Measurements from ENCODE around the gene CFDP1.

Gene CFDP1

DNA sequence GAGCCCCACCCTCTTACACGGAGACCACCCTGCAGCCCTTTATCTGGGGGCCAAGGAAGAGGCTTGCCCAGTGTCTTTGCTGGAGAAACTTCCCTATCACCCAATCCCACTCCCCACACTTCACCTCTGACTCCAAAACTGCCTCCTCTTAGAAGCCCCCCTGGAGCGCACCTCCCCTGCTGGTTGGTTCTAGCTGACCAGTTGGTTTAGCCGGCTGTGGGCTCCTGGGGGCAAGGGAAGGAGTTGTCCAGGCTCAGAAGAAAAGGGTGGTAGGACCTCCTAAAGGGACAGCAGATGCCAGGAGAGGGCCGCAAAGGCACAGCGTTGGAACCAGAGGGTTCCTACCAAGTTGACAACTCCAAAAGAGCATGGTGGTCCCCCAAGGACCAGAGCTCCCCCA lies 183.9 kb downstream of the CFDP1 start:
- peak overlapping the region in 1 of 2 donors; percentile 2 for H3K4me3 ChIP-seq (ENCODE audit: low read depth in 1 of 2, low read length in 2 of 2)
- H3K27ac ChIP-seq (ENCODE audit: low read depth, low read length): no peak overlapping the region
- no peaks in the 10 kb centered on the region for H3K27me3 ChIP-seq (ENCODE audit: control insufficient read depth in 1 of 2, insufficient read depth in 2 of 2, low read length in 2 of 2)
- H3K4me1 ChIP-seq (ENCODE audit: insufficient read depth, low read length): peaks cover 89% of the 10 kb centered on the region
- no peaks in the 10 kb centered on the region for H3K9me3 ChIP-seq (ENCODE audit: low read length)
- no peaks in the 10 kb centered on the region for H3K36me3 ChIP-seq (ENCODE audit: insufficient read depth, low read length)
- no peak overlapping the region for H3K9ac ChIP-seq (ENCODE audit: low read length)

DNA sequence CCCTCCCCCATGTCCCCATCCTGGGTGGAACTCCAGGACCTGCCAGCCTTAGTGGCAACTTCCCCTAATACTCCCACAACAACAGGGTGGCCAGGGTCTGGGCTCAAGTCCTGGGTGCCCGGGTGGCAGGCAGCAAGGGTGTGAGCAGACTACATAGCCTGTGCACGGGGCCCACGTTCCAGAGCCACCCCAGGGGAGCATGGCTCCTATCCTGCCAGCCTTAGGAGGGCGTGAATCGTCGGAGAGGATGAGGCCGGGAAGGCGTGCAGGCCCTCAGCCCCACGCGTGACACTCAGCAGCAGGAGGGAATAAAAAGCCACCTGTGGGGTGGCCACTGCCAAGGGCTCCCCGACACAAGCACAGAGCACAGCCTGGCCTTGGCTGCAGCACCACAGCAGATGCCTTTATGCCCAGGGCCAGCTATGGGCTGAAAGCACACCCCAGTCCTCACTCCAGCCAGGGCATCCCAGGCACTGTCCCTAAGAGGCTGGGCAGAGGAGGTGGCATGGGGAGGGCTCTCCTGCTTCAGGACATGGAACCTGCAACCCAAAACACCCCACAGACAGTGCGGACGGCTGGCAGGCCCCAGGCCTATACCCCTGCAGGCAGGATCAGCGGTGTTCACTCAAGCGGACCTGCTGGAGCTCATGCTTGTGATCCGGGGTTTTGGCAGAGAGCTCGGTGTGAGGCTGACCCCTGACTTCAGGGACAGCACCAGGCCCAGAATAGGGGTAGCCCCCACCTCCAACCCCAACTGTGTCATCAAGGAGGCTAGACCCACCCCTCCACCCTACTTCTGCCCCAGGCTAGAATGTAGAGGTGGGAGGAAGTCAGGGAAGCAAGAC lies 184.5 kb downstream of the CFDP1 start:
- Histone ChIP-seq H3K9ac (ENCODE audit: low read length) (no peak overlapping the region), H3K4me3 (ENCODE audit: low read depth in 1 of 2, low read length in 2 of 2) (peak overlapping the region in 1 of 2 donors; percentile 9), H3K27ac (ENCODE audit: low read depth, low read length) (no peak overlapping the region), H3K27me3 (ENCODE audit: control insufficient read depth in 1 of 2, insufficient read depth in 2 of 2, low read length in 2 of 2) (no peaks in the 10 kb centered on the region), H3K9me3 (ENCODE audit: low read length) (no peaks in the 10 kb centered on the region), H3K4me1 (ENCODE audit: insufficient read depth, low read length) (peaks cover 89% of the 10 kb centered on the region), H3K36me3 (ENCODE audit: insufficient read depth, low read length) (no peaks in the 10 kb centered on the region)

DNA sequence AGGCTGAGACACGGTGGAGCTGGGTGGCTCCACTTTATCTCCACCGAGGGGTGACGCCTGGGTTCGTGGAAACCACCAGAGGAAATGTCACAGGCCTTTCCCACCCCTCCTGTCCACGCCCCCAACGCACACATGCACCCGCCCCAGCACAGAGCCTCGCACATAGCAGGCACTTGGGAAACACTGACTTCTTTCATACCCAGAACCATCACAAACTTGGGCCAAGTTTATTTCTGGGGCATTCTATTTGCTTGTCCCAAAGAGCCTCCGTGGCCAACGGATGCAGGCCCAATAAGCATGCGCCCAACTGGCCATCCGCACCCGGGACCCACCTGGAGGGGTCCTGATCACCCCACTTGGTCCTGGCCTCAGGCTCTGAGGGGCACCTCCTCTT lies 185.2 kb downstream of the CFDP1 start:
- no peak overlapping the region for H3K9ac ChIP-seq (ENCODE audit: low read length)
- H3K4me3 ChIP-seq (ENCODE audit: low read depth in 1 of 2, low read length in 2 of 2): no peak overlapping the region
- H3K9me3 ChIP-seq (ENCODE audit: low read length): no peaks in the 10 kb centered on the region
- no peaks in the 10 kb centered on the region for H3K27me3 ChIP-seq (ENCODE audit: control insufficient read depth in 1 of 2, insufficient read depth in 2 of 2, low read length in 2 of 2)
- H3K4me1 ChIP-seq (ENCODE audit: insufficient read depth, low read length): peaks cover 89% of the 10 kb centered on the region
- no peaks in the 10 kb centered on the region for H3K36me3 ChIP-seq (ENCODE audit: insufficient read depth, low read length)
- no peak overlapping the region for H3K27ac ChIP-seq (ENCODE audit: low read depth, low read length)

DNA sequence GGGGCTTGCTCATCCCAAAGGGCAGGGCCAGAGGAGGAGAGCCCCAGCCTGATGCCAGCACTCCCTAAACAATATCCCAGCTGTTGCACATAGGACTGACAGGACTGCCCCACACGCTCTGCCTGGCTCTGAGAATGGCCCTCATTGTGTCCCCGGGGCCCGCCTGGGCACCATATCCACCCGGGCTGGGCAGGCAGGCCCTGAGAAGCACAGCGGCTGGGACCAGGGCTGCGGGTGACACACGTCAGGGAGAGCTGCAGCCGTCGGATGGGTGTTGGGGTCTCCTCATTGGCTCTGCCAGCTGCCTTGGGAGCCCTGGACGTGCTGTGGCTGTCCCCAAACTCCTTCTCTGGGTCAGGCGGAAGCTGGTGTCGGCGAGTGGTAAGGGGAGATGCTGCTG lies 186.1 kb downstream of the CFDP1 start:
- Histone ChIP-seq H3K9ac (ENCODE audit: low read length) (peak overlapping the region; percentile 15), H3K4me3 (ENCODE audit: low read depth in 1 of 2, low read length in 2 of 2) (no peak overlapping the region)

DNA sequence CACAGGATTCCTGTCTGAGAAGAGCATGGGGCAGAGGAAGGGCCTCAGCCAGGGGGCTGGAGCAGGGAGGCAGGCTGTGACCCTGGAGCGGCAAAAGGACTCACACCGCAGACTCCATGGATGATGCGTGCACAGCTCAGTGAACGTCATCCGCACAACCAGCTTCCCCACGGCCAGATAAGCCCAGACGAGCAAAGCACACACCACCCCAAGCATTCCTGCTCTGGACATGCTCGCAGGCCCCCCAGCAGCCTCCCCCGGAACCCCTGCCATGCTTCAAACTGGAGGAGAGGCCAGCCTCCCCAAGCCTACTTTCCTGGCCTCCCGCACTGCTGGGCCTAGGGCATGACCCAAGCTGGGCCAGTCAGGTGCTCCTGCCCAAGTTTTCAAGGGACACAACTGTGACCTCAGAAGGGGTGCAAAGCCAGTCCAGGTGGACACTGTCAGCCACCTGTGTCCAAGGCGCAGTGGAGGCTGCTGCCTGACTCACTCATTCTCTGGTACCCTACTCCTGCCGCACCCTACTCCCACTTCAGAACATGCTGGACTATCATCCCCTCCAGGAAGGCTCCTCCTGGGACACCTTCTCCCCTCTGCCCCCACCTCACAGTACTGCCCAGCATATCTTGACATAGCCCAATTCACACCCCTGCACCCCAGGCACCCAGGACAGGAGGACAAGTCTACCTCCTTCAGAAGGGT lies 186.6 kb downstream of the CFDP1 start:
- H3K27me3 ChIP-seq (ENCODE audit: control insufficient read depth in 1 of 2, insufficient read depth in 2 of 2, low read length in 2 of 2): no peaks in the 10 kb centered on the region
- no peak overlapping the region for H3K9ac ChIP-seq (ENCODE audit: low read length)
- peaks cover 8% of the 10 kb centered on the region for H3K36me3 ChIP-seq (ENCODE audit: insufficient read depth, low read length)
- H3K4me1 ChIP-seq (ENCODE audit: insufficient read depth, low read length): peaks cover 75% of the 10 kb centered on the region
- no peak overlapping the region for H3K4me3 ChIP-seq (ENCODE audit: low read depth in 1 of 2, low read length in 2 of 2)
- no peaks in the 10 kb centered on the region for H3K9me3 ChIP-seq (ENCODE audit: low read length)
- H3K27ac ChIP-seq (ENCODE audit: low read depth, low read length): peak overlapping the region; percentile 57

More for the DNA sequence above, 186.1 kb downstream of the CFDP1 start:
- Histone ChIP-seq H3K9me3 (ENCODE audit: low read length) (no peaks in the 10 kb centered on the region), H3K36me3 (ENCODE audit: insufficient read depth, low read length) (peaks cover 2% of the 10 kb centered on the region), H3K4me1 (ENCODE audit: insufficient read depth, low read length) (peaks cover 80% of the 10 kb centered on the region), H3K27ac (ENCODE audit: low read depth, low read length) (peak overlapping the region; percentile 57), H3K27me3 (ENCODE audit: control insufficient read depth in 1 of 2, insufficient read depth in 2 of 2, low read length in 2 of 2) (no peaks in the 10 kb centered on the region)

DNA sequence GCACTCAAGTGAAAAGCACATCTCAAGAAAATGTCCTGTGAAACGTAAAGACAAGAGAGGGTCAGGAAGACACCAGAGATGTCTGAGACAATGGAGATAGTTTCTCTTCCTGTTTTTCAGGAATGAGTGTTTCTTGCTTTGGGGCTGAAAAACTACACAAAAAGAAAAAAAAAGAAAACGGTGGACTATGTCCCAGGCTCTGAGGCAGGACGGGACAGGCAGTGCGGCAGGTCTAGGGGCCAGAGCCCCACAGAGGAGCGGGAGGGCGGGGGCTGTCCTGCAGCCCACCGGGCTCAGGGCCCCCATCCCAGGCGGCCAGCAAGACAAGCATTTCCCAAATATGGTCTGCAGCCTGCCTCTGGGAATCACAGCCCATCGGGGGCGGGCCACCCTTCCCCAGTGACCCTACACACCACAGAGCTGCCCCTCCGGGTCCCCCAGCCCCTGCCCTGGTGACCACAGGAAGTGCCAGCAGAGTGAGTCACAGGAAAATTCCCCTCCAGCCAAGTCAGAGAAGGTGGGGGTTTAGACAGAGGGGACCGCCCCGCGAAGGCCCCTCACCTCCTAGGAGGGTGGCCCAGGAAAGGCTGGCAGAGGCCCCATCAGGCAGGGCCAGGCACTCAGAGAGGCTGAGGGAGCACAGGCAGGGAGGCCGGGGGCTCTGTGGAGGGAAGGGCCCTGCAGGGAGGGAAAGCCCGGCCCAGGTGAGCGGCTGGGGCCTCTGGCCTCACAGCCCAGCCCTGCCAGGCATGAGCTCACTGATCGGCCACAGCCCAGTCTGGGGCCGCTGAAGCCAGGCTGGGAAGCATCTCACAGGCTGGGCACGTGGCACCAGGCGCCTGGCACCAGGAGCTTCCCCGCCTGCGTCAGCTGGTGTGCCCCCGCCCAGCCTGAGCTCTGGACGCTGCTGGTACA lies 188.2 kb downstream of the CFDP1 start:
- peaks cover 70% of the 10 kb centered on the region for H3K4me1 ChIP-seq (ENCODE audit: insufficient read depth, low read length)
- H3K36me3 ChIP-seq (ENCODE audit: insufficient read depth, low read length): peaks cover 13% of the 10 kb centered on the region
- peak overlapping the region; percentile 83 for H3K27ac ChIP-seq (ENCODE audit: low read depth, low read length)
- H3K4me3 ChIP-seq (ENCODE audit: low read depth in 1 of 2, low read length in 2 of 2): no peak overlapping the region
- H3K9ac ChIP-seq (ENCODE audit: low read length): peak overlapping the region; percentile 71
- H3K9me3 ChIP-seq (ENCODE audit: low read length): no peaks in the 10 kb centered on the region
- no peaks in the 10 kb centered on the region for H3K27me3 ChIP-seq (ENCODE audit: control insufficient read depth in 1 of 2, insufficient read depth in 2 of 2, low read length in 2 of 2)

DNA sequence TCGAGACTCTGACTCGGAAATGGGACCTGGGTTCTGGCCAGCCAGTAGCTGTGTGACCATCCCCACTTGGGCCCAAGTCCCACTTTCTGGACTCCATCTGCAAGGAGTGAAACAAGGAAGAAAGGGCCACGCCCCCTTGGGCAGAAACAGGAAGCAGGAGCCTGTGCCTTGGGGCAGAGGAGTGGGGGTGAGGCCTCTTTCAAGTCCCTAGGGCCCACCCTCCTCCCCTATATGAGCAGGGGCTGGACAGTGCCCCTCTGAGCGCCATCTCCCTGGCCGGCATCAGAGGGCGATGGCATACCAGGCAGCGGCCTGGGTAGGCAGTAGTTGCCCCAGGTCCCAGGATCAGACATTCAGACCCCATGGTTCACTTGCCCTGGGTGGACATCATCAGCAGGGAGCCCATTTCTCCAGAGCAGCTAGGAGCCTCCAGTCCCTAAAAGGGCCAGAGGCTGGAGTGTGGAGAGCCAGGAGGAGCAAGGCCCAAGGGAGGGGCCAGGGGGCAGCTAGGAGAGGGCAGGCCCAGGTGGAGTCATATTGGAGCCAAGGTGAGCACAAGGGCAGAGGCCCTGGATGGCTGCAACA lies 189.0 kb downstream of the CFDP1 start:
- no peaks in the 10 kb centered on the region for H3K9me3 ChIP-seq (ENCODE audit: low read length)
- peaks cover 63% of the 10 kb centered on the region for H3K4me1 ChIP-seq (ENCODE audit: insufficient read depth, low read length)
- H3K4me3 ChIP-seq (ENCODE audit: low read depth in 1 of 2, low read length in 2 of 2): no peak overlapping the region
- H3K36me3 ChIP-seq (ENCODE audit: insufficient read depth, low read length): peaks cover 13% of the 10 kb centered on the region
- H3K27me3 ChIP-seq (ENCODE audit: control insufficient read depth in 1 of 2, insufficient read depth in 2 of 2, low read length in 2 of 2): no peaks in the 10 kb centered on the region
- H3K27ac ChIP-seq (ENCODE audit: low read depth, low read length): peak overlapping the region; percentile 83
- H3K9ac ChIP-seq (ENCODE audit: low read length): peak overlapping the region; percentile 71
